Brain microvascular endothelial cell (primary cell): ENCODE results near the gene PNPLA3.

ENCODE experiments used
- DNase-seq: peaks from one replicate; pipeline ENCODE4 v3.0.0-alpha.2; 2020
- H3K27ac ChIP-seq: fragments of 250-450 bp; sonication (Bioruptor Pico); 2 replicates; pipeline ENCODE4 v1.5.1; 2020; ENCODE audit warnings: mild to moderate bottlenecking, moderate library complexity
- H3K27me3 ChIP-seq: fragments of 250-450 bp; sonication (Bioruptor Pico); replicated peaks from 2 replicates; pipeline ENCODE4 v1.5.1; 2020; ENCODE audit warnings: mild to moderate bottlenecking
- H3K36me3 ChIP-seq: fragments of 250-450 bp; sonication (Bioruptor Pico); replicated peaks from 2 replicates; pipeline ENCODE4 v1.5.1; 2020; ENCODE audit warnings: mild to moderate bottlenecking
- H3K4me3 ChIP-seq: 2 replicates; pipeline ENCODE4 v1.5.1; 2011; ENCODE audit warnings: low read depth, mild to moderate bottlenecking, control low read depth, low read length, moderate library complexity
- CTCF ChIP-seq: IDR thresholded peaks from 2 replicates; pipeline ENCODE4 v1.5.1; 2011; ENCODE audit warnings: low read depth, mild to moderate bottlenecking, moderate library complexity, low read length, control low read depth, inconsistent platforms; ENCODE audit errors: missing control alignments
- in situ Hi-C: cut with HindIII; loops from 2 replicates; pipeline ENCODE4 v1.10.0; 2017; ENCODE audit warnings: low sequenced_read_pairs, low pct_ligation_motif_present

The PNPLA3 gene

GRCh38 chr22:43883719-43884415 lies 39.7 kb upstream of the PNPLA3 start:
- no peak overlapping the region for H3K27ac ChIP-seq
- peaks cover 5% of the 10 kb centered on the region for H3K27me3 ChIP-seq
- no peak for DNase-seq
- no peak for TF ChIP-seq CTCF
- H3K36me3 ChIP-seq: no peaks in the 10 kb centered on the region
- H3K4me3 ChIP-seq: no peak overlapping the region
- in situ Hi-C loops: no loop called here

- peaks cover 5% of the 10 kb centered on the region for H3K27me3 ChIP-seq
- DNase-seq: peak; percentile 11
- peak; percentile 96 for TF ChIP-seq CTCF
These were observed 38.8 kb upstream of the PNPLA3 start for GRCh38 chr22:43884600-43885318.

GRCh38 chr22:43885319-43885671 lies 38.3 kb upstream of the PNPLA3 start:
- Histone ChIP-seq H3K27me3 (peaks cover 9% of the 10 kb centered on the region), H3K36me3 (no peaks in the 10 kb centered on the region), H3K27ac (no peak overlapping the region), H3K4me3 (no peak overlapping the region)
- in situ Hi-C loops: no loop called here
- DNase-seq: no peak
- TF ChIP-seq CTCF: no peak

More at GRCh38 chr22:43884600-43885318, 38.8 kb upstream of the PNPLA3 start:
- H3K36me3 ChIP-seq: no peaks in the 10 kb centered on the region
- in situ Hi-C loops: no loop called here
- H3K4me3 ChIP-seq: no peak overlapping the region
- no peak overlapping the region for H3K27ac ChIP-seq

GRCh38 chr22:43885786-43886185 lies 37.8 kb upstream of the PNPLA3 start:
- H3K36me3 ChIP-seq: no peaks in the 10 kb centered on the region
- peaks cover 12% of the 10 kb centered on the region for H3K27me3 ChIP-seq
- H3K4me3 ChIP-seq: no peak overlapping the region
- in situ Hi-C loops: no loop called here
- no peak for TF ChIP-seq CTCF
- H3K27ac ChIP-seq: no peak overlapping the region
- DNase-seq: no peak

- DNase-seq: no peak
- H3K4me3 ChIP-seq: no peak overlapping the region
- TF ChIP-seq CTCF: no peak
- H3K27me3 ChIP-seq: peaks cover 17% of the 10 kb centered on the region
- in situ Hi-C loops: no loop called here
- H3K27ac ChIP-seq: no peak overlapping the region
- no peaks in the 10 kb centered on the region for H3K36me3 ChIP-seq
These were observed 37.4 kb upstream of the PNPLA3 start for GRCh38 chr22:43886231-43886630.

GRCh38 chr22:43887391-43887790 lies 36.2 kb upstream of the PNPLA3 start:
- peaks cover 28% of the 10 kb centered on the region for H3K27me3 ChIP-seq
- no peak for DNase-seq
- in situ Hi-C loops: no loop called here
- no peak for TF ChIP-seq CTCF
- H3K4me3 ChIP-seq: no peak overlapping the region
- H3K27ac ChIP-seq: no peak overlapping the region
- H3K36me3 ChIP-seq: no peaks in the 10 kb centered on the region
